Tibial nerve (tissue), 4 donors: ENCODE data around the gene ITGB6. TPM values are rescaled to one million over a fixed set of nuclear protein-coding genes. Genes with fewer than 3 reads are reported as not detected.

ENCODE experiments used
- DNase-seq, 2 donors: peaks; one replicate each; pipeline ENCODE4 v3.0.0-alpha.2; 2019; ENCODE audit warnings: low spot score in 2 of 2
- H3K27ac ChIP-seq, 4 donors: fragments of 200-600 bp; sonication (generic) in 3 of 4; one replicate each; pipeline ENCODE4 v1.5.1; 2017 to 2019; ENCODE audit warnings: mild to moderate bottlenecking in 1 of 4
- H3K27me3 ChIP-seq, 2 donors: fragments of 200-600 bp; sonication (generic) in 1 of 2; one replicate each; pipeline versions ENCODE4 v1.5.1 to v1.6.0; 2017 to 2019
- H3K36me3 ChIP-seq, 3 donors: fragments of 200-600 bp; sonication (generic); one replicate each; pipeline ENCODE4 v1.5.1; 2018 to 2019
- H3K4me1 ChIP-seq, 4 donors: fragments of 200-600 bp; sonication (generic) in 3 of 4; one replicate each; pipeline ENCODE4 v1.5.1; 2017 to 2019
- H3K4me3 ChIP-seq, 4 donors: fragments of 200-600 bp; sonication (generic) in 3 of 4; one replicate each; pipeline ENCODE4 v1.5.1; 2017 to 2019; ENCODE audit warnings: mild to moderate bottlenecking in 1 of 4, moderate library complexity in 1 of 4
- H3K9me3 ChIP-seq, 4 donors: fragments of 200-600 bp; sonication (generic) in 3 of 4; one replicate each; pipeline ENCODE4 v1.5.1; 2017 to 2019
- EP300 ChIP-seq, 2 donors: sonication (generic); formaldehyde crosslinking; IDR thresholded peaks; one replicate each; pipeline ENCODE4 v1.6.1; 2017; ENCODE audit warnings: antibody characterized with exemption in 2 of 2, mild to moderate bottlenecking in 1 of 2
- POLR2A ChIP-seq, 2 donors: fragments of 450-650 bp; IDR thresholded peaks; one replicate each; pipeline ENCODE4 v1.6.1; 2017; ENCODE audit warnings: antibody characterized with exemption in 2 of 2, mild to moderate bottlenecking in 2 of 2, moderate library complexity in 2 of 2
- WGBS, 2 donors: methylation state at CpG; one replicate each; pipeline ENCODE4 v1.1.5; 2018; 5-methylcytosine and 5-hydroxymethylcytosine counted together
- total RNA-seq, 4 donors: library from RNA; depleted of rRNA; stranded (reverse); fragments of >200 nt; gene quantifications; one replicate each; pipeline ENCODE4 v1.1.0, GENCODE V29; 2016
- TF ChIP-seq, protein P1 (sequence below), 5 experiments: fragments of 200-600 bp in 3 of 5; fragments of 450-650 bp in 2 of 5; sonication (generic) in 3 of 5; IDR thresholded peaks; one replicate each; pipeline ENCODE4 v1.5.1; 2016 to 2019; ENCODE audit warnings: antibody characterized with exemption in 5 of 5, mild to moderate bottlenecking in 3 of 5, moderate library complexity in 2 of 5

Gene ITGB6
- total RNA-seq, 4 donors from 2014 or later = not detected

DNA sequence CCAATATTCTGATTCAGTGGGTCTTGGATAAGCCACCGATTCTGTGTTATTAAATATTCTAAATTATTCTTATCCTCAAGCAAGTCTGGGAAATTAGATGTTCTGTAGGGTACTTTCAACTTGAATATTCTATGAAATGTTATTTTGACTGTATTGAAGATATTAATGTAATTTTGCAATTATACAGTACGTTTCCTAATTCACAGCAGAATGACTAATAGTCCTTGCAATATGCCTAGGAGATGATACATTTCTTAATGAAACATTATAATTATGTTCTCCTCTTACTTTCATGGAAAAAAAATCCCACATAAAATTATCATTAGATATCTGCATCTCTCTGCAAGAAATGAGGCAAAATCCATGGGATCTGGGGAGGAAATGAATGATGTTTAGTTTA lies 91.4 kb downstream of the ITGB6 start:
- H3K4me1 ChIP-seq = peaks cover 0 to 7% (median 0%) of the 10 kb centered on the region in 4 donors
- DNase-seq = no peak
- 47 to 73% methylated on average over 2 of the region's 2 CpGs for whole genome bisulfite sequencing, 2 donors
- TF ChIP-seq POLR2A (IDR thresholded peaks at IDR 0.05) = no peak
- no peak for TF ChIP-seq EP300 (IDR thresholded peaks at IDR 0.05)
- TF ChIP-seq, protein P1, sequence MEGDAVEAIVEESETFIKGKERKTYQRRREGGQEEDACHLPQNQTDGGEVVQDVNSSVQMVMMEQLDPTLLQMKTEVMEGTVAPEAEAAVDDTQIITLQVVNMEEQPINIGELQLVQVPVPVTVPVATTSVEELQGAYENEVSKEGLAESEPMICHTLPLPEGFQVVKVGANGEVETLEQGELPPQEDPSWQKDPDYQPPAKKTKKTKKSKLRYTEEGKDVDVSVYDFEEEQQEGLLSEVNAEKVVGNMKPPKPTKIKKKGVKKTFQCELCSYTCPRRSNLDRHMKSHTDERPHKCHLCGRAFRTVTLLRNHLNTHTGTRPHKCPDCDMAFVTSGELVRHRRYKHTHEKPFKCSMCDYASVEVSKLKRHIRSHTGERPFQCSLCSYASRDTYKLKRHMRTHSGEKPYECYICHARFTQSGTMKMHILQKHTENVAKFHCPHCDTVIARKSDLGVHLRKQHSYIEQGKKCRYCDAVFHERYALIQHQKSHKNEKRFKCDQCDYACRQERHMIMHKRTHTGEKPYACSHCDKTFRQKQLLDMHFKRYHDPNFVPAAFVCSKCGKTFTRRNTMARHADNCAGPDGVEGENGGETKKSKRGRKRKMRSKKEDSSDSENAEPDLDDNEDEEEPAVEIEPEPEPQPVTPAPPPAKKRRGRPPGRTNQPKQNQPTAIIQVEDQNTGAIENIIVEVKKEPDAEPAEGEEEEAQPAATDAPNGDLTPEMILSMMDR (IDR thresholded peaks at IDR 0.05) = no peak
- no peaks in the 10 kb centered on the region for H3K9me3 ChIP-seq
- H3K36me3 ChIP-seq = no peaks in the 10 kb centered on the region
- no peak overlapping the region for H3K27ac ChIP-seq
- no peak overlapping the region for H3K4me3 ChIP-seq
- H3K27me3 ChIP-seq = no peaks in the 10 kb centered on the region

- H3K27ac ChIP-seq = no peak overlapping the region
- no peaks in the 10 kb centered on the region for H3K27me3 ChIP-seq
- no peak for DNase-seq
- no peak for TF ChIP-seq EP300 (IDR thresholded peaks at IDR 0.05)
- TF ChIP-seq, protein P1 (IDR thresholded peaks at IDR 0.05) = no peak
- no peak for TF ChIP-seq POLR2A (IDR thresholded peaks at IDR 0.05)
- WGBS, 2 donors = 85 to 90% methylated on average over 1 of the region's 1 CpG
- H3K4me1 ChIP-seq = no peaks in the 10 kb centered on the region
- no peaks in the 10 kb centered on the region for H3K36me3 ChIP-seq
- no peaks in the 10 kb centered on the region for H3K9me3 ChIP-seq
- no peak overlapping the region for H3K4me3 ChIP-seq
Measured at GRCh38 chr2:160105366-160105765, 94.7 kb downstream of the ITGB6 start.

GRCh38 chr2:160104115-160104514 lies 96.0 kb downstream of the ITGB6 start:
- DNase-seq = no peak
- Histone ChIP-seq H3K27me3 (no peaks in the 10 kb centered on the region), H3K4me1 (no peaks in the 10 kb centered on the region), H3K4me3 (no peak overlapping the region), H3K27ac (no peak overlapping the region), H3K9me3 (no peaks in the 10 kb centered on the region), H3K36me3 (no peaks in the 10 kb centered on the region)
- 64 to 87% methylated on average over 2 of the region's 2 CpGs for WGBS, 2 donors
- no peak for TF ChIP-seq POLR2A (IDR thresholded peaks at IDR 0.05)
- TF ChIP-seq, protein P1 (IDR thresholded peaks at IDR 0.05) = no peak
- no peak for TF ChIP-seq EP300 (IDR thresholded peaks at IDR 0.05)

DNA sequence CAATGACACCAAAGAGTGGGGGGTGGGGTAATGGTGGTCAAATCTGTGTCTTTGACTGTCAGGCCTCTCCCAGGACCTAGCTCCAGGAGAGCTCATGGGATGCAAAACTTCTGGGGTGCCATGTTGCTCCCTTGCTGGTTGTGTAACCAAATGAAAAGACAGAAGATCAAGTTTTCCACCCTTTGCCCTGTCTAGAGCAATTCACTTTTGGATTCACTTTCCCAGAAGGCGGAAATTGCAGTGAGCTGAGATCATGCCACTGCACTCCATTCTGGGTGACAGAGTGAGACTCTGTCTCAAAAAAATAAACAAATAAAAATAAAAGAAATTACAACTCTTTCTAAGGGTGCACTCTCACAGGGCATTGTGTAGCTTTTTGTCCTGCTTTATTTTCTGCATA lies 102.7 kb downstream of the ITGB6 start:
- 90 to 91% methylated on average over 1 of the region's 1 CpG for WGBS, 2 donors

GRCh38 chr2:160096409-160096808 lies 103.7 kb downstream of the ITGB6 start:
- H3K4me3 ChIP-seq = no peak overlapping the region
- no peaks in the 10 kb centered on the region for H3K27me3 ChIP-seq
- no peaks in the 10 kb centered on the region for H3K4me1 ChIP-seq
- peaks cover 0 to 20% (median 5%) of the 10 kb centered on the region in 4 donors for H3K9me3 ChIP-seq
- DNase-seq = no peak
- WGBS, 2 donors = 86 to 87% methylated on average over 4 of the region's 4 CpGs
- H3K36me3 ChIP-seq = no peaks in the 10 kb centered on the region
- H3K27ac ChIP-seq = no peak overlapping the region
- no peak for TF ChIP-seq POLR2A (IDR thresholded peaks at IDR 0.05)
- TF ChIP-seq, protein P1 (IDR thresholded peaks at IDR 0.05) = no peak
- no peak for TF ChIP-seq EP300 (IDR thresholded peaks at IDR 0.05)

More for the DNA sequence above, 102.7 kb downstream of the ITGB6 start:
- no peaks in the 10 kb centered on the region for H3K4me1 ChIP-seq
- no peak for TF ChIP-seq EP300 (IDR thresholded peaks at IDR 0.05)
- no peaks in the 10 kb centered on the region for H3K27me3 ChIP-seq
- peaks cover 0 to 16% (median 5%) of the 10 kb centered on the region in 4 donors for H3K9me3 ChIP-seq
- H3K36me3 ChIP-seq = no peaks in the 10 kb centered on the region
- no peak overlapping the region for H3K4me3 ChIP-seq
- H3K27ac ChIP-seq = no peak overlapping the region
- no peak for DNase-seq

DNA sequence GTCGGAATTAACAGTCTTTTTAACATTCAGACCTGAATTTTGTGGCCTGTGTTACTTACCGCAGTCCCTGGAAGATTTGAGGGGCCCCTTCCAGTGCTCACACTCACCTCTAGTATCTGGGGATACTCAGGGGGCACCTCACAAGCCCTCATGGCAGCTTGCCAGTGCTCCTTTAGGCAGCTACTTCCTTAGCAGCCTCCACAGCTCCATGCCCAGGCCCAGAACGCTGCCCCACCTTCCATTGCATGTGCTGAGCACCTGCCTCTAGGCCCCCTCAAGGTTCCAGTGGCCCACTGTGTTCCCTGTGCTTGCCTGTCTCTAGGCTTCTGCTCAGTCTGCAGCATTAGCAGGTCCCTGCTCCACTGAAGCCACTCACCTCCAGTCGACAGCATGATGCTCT lies 107.6 kb downstream of the ITGB6 start:
- Histone ChIP-seq H3K27ac (no peak overlapping the region), H3K36me3 (no peaks in the 10 kb centered on the region), H3K4me3 (no peak overlapping the region), H3K9me3 (peaks cover 0 to 58% (median 20%) of the 10 kb centered on the region in 4 donors), H3K4me1 (no peaks in the 10 kb centered on the region), H3K27me3 (no peaks in the 10 kb centered on the region)
- no peak for TF ChIP-seq POLR2A (IDR thresholded peaks at IDR 0.05)
- TF ChIP-seq, protein P1 (IDR thresholded peaks at IDR 0.05) = no peak
- no peak for TF ChIP-seq EP300 (IDR thresholded peaks at IDR 0.05)
- no peak for DNase-seq
- 83 to 86% methylated on average over 4 of the region's 4 CpGs for WGBS, 2 donors
